Mononuclear cell (primary cell): Measurements from ENCODE around the gene GTF2IRD1. TPM values are rescaled to one million over a fixed set of nuclear protein-coding genes. Genes with fewer than 3 reads are reported as not detected.

Experiments used
- H3K27me3 ChIP-seq: 2 replicates; pipeline ENCODE4 v1.6.0; 2011; ENCODE audit warnings: low read length, control low read depth; ENCODE audit not compliant: insufficient read depth
- H3K4me1 ChIP-seq: 2 replicates; pipeline ENCODE4 v1.5.1; 2011; ENCODE audit warnings: mild to moderate bottlenecking, low read length, control low read depth; ENCODE audit not compliant: insufficient read depth
- H3K4me3 ChIP-seq: 2 replicates; pipeline ENCODE4 v1.5.1; 2011; ENCODE audit warnings: mild to moderate bottlenecking, low read length, moderate library complexity
- H3K9me3 ChIP-seq: 2 replicates; pipeline ENCODE4 v1.5.1; 2011; ENCODE audit warnings: low read depth, mild to moderate bottlenecking, control low read depth, low read length
- total RNA-seq: library from RNA; depleted of rRNA; stranded (reverse); fragments of >200 nt; gene quantifications from one replicate; pipeline ENCODE4 v1.2.3, GENCODE V29; 2012

The GTF2IRD1 gene
- total RNA-seq, 1 donor: 0.21 TPM

GRCh38 chr7:74449809-74450397 lies 3.8 kb upstream of the GTF2IRD1 start:
- H3K9me3 ChIP-seq: no peaks in the 10 kb centered on the region
- peaks cover 6% of the 10 kb centered on the region for H3K27me3 ChIP-seq
- peaks cover 20% of the 10 kb centered on the region for H3K4me1 ChIP-seq
- no peak overlapping the region for H3K4me3 ChIP-seq

DNA sequence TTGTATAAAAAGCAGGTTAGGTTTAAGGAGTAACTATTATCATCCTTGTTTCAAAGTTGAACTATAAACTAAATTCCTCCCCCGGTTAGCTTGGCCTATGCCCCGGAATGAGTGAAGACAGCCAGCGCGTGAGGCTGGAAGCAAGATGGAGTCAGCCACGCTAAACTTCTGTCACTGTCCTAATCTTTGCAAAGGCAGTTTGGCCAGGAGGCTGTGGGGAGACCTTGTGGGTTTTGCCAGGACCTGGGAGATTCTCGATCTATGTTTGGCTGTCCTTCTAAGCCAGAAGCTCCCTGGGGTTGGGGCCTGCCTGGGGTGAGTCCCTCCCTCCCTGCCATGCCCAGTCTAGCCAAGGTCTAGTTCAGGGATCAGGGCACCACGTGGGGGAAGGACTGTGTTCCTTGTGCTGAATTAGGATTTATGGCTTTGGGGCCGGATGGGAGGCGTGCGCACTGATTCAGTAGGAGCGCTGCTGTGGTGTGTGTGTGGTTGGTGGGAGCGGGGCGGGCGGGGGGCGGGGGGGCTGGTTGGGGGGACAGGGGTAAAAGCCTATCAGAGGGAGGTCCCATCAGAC lies 871 bp upstream of the GTF2IRD1 start:
- Histone ChIP-seq H3K27me3 (peaks cover 6% of the 10 kb centered on the region), H3K4me1 (peaks cover 20% of the 10 kb centered on the region), H3K9me3 (no peaks in the 10 kb centered on the region), H3K4me3 (no peak overlapping the region)

- Histone ChIP-seq H3K9me3 (no peaks in the 10 kb centered on the region), H3K27me3 (peaks cover 6% of the 10 kb centered on the region), H3K4me3 (no peak overlapping the region), H3K4me1 (peaks cover 20% of the 10 kb centered on the region)
These were observed 567 bp downstream of the GTF2IRD1 start for GRCh38 chr7:74454021-74454924.

DNA sequence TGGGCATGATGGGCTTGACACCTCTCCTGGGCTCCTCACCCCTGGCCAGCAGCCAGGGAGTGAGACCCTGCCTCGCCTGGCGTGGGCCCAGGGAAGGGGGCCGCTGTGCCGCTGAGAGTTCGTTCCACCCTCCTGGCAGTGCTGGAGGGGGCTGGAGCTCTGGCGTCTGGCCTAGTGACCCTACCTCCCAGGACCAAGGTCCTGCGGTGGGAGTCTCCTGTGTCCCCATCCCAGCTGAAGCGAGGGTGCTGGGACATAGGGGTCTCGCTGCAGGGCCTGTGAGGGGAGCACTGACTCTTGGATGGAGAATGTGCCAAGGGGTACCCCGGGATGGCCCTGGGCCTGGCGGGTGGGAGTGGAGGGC lies 1.2 kb downstream of the GTF2IRD1 start:
- Histone ChIP-seq H3K4me3 (no peak overlapping the region), H3K4me1 (peaks cover 20% of the 10 kb centered on the region), H3K9me3 (no peaks in the 10 kb centered on the region), H3K27me3 (peaks cover 6% of the 10 kb centered on the region)

- H3K9me3 ChIP-seq: no peaks in the 10 kb centered on the region
- H3K4me3 ChIP-seq: no peak overlapping the region
- peaks cover 6% of the 10 kb centered on the region for H3K27me3 ChIP-seq
- peaks cover 20% of the 10 kb centered on the region for H3K4me1 ChIP-seq
These were observed 1.6 kb downstream of the GTF2IRD1 start for GRCh38 chr7:74455291-74455804.

- no peak overlapping the region for H3K4me3 ChIP-seq
- peaks cover 6% of the 10 kb centered on the region for H3K27me3 ChIP-seq
- no peaks in the 10 kb centered on the region for H3K9me3 ChIP-seq
- H3K4me1 ChIP-seq: peaks cover 20% of the 10 kb centered on the region
These were observed 2.2 kb downstream of the GTF2IRD1 start for GRCh38 chr7:74455928-74456327.

- no peaks in the 10 kb centered on the region for H3K9me3 ChIP-seq
- peaks cover 6% of the 10 kb centered on the region for H3K27me3 ChIP-seq
- H3K4me1 ChIP-seq: peaks cover 18% of the 10 kb centered on the region
- H3K4me3 ChIP-seq: no peak overlapping the region
These were observed 3.3 kb downstream of the GTF2IRD1 start for GRCh38 chr7:74457007-74457406.

- Histone ChIP-seq H3K27me3 (no peaks in the 10 kb centered on the region), H3K4me1 (no peaks in the 10 kb centered on the region), H3K9me3 (no peaks in the 10 kb centered on the region), H3K4me3 (no peak overlapping the region)
These were observed 8.4 kb downstream of the GTF2IRD1 start for GRCh38 chr7:74461970-74462706.

DNA sequence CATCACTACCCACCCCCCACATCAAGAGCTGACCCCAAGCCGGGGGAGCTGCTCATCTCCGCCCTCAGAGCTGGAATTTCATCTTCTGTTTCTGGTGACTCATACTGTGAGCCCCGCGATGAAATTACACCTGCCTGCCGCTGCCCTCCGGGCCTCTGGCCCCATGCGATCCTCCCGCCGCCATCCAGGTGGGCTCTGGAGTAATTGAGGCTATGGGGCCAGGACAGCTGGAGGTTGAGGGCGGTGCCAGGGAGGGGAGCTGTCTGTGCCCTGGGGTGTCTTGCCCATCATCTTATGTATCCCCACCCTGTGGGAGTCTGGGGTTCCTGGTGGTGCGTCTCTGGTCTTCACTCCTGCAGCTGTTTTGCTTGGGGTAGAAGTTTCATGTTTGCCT lies 9.0 kb downstream of the GTF2IRD1 start:
- Histone ChIP-seq H3K27me3 (no peaks in the 10 kb centered on the region), H3K9me3 (no peaks in the 10 kb centered on the region), H3K4me3 (no peak overlapping the region), H3K4me1 (no peaks in the 10 kb centered on the region)

DNA sequence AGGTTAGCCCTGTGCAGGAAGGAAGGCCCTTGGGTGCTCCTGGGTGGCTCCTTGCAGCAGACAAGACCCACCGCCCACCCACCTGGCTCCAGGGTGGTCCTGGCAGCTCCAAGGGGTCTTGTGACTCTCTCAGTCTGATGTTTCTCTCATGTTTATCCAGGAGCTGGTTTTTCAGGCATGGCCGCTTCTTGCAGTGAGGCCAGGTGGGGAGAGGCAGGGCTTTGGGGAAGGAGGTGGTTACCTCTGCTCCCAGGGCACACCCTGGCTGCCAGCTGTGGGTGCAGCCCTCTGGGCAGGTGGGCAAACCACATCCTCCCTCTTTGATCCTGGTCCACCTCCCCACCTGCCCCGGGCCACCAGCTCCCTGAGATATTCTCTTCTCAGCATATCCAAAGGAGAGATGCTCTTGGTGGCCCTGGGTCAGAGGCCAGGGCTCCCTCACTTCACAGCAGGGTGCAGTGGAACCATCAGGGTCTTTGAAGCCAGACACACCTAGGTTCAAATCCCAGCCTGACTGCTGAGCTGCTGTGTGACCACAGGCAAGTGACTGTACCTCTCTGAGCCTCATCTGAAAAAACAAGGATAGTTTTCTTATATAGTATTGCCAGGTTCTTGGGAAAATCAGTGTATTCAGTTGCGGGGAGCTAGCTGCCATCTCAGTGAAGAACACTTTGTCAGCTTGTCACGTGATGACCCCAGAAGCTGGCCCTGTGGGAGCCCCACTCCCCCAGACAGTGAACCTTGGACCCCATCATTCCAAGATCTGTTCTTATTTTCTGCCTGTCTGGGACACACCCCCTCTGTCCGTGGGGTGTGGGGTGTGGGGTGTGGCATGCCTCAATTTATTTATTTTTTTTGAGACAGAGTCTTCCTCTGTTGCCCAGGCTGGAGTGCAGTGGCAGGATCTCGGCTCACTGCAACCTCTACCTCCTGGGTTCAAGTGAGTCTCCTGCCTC lies 11.5 kb downstream of the GTF2IRD1 start:
- H3K4me1 ChIP-seq: no peaks in the 10 kb centered on the region
- H3K4me3 ChIP-seq: no peak overlapping the region
- H3K27me3 ChIP-seq: no peaks in the 10 kb centered on the region
- H3K9me3 ChIP-seq: no peaks in the 10 kb centered on the region

- H3K4me3 ChIP-seq: no peak overlapping the region
- H3K4me1 ChIP-seq: no peaks in the 10 kb centered on the region
- no peaks in the 10 kb centered on the region for H3K9me3 ChIP-seq
- no peaks in the 10 kb centered on the region for H3K27me3 ChIP-seq
These were observed 12.6 kb downstream of the GTF2IRD1 start for GRCh38 chr7:74466196-74466813.

DNA sequence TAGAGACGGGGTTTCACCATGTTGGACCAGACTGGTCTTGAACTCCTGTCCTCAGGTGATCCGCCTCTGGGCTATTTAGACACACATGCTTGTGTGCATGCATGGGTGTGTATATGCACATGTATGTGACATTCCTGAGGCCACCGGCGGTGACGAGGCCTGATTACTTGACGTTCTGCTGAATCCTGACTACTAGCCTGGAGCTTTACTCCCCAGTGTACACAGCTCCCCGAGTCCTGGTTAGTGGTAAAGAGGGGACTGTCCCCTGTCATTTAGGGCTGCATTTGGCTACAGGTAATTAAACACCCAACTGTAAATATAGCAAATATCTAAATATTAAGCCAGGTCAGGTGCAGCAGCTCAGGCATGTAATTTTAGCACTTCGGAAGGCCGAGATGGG lies 14.2 kb downstream of the GTF2IRD1 start:
- Histone ChIP-seq H3K4me1 (no peaks in the 10 kb centered on the region), H3K9me3 (no peaks in the 10 kb centered on the region), H3K4me3 (no peak overlapping the region), H3K27me3 (no peaks in the 10 kb centered on the region)

GRCh38 chr7:74470504-74470903 lies 16.8 kb downstream of the GTF2IRD1 start:
- Histone ChIP-seq H3K27me3 (no peaks in the 10 kb centered on the region), H3K9me3 (no peaks in the 10 kb centered on the region), H3K4me1 (no peaks in the 10 kb centered on the region), H3K4me3 (no peak overlapping the region)

- no peak overlapping the region for H3K4me3 ChIP-seq
- H3K9me3 ChIP-seq: no peaks in the 10 kb centered on the region
- no peaks in the 10 kb centered on the region for H3K4me1 ChIP-seq
- no peaks in the 10 kb centered on the region for H3K27me3 ChIP-seq
These were observed 19.4 kb downstream of the GTF2IRD1 start for GRCh38 chr7:74473116-74473515.
